Femur (tissue), 1 donor: ENCODE data around the gene DDX1.

ENCODE experiments used
- DNase-seq: peaks from one replicate; pipeline ENCODE4 v3.0.0-alpha.2; 2017

Gene DDX1

DNA sequence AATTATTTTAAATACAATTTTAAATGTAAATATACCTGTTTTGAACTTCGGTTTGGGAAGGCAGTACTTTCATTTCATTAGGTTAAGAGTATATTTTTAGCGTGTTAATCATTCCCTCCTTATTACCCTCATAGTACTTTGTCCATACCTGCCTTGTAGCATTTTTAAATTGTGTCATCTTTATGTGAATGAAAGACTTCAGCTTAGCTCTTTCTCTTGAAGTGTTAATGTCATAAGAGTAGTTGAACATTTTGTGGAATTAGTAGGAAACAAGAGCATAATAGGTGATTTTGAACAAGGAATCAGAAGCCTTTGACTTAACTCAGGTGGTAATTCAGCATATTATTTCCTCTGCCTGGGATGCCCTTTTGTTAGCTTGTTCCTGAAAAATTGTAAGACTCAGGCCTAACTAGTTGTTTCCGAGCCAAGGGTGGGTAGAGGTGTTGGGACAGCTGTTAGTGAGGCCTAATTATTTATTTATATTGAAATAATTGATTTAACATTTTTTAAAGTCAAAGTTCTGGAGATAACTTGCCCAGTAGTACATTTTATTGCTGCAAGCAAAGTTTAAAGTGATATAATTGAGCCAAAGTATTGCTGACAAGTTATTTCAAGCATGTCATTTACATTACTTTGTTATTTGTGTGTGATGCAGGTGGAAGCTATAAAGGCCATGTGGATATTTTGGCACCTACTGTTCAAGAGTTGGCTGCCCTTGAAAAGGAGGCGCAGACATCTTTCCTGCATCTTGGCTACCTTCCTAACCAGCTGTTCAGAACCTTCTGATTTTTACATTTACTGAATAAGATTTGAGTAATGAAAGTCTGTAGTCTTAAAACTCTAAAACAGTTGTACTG lies 38.7 kb downstream of the DDX1 start:
- DNase-seq, result peak; percentile 61

DNA sequence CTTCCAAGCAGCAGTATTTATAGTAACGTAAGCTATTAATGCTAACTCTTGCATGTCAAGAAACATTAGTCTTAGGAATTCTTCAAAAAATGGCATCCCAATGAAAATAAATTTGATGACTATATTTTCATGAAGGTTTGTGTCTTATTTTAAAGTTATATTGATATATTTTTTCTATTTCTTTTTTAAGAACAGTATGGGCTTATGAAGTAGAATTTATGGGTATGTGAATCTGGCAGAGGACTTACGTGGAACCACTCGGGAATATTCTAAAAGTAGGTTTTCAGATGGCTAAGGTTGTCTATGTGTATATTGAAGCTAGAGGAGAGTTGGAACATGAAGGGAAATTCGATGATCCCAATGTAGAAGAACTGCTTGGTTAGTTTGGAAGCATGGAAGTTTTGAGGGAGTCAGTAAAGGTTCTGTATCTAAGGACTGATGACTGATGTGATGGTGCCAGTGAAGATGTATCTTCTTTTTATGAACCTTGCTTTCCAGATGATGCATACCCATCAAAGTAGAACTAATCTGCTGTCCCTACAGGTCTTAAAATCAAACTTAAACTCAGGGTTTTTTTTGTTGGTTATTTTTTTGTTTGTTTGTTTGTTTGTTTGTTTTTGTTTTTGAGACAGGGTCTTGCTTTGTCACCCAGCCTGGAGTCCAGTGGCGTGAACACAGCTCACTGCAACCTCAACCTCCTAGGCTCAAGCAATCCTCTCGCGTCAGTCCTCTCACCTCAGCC lies 39.5 kb downstream of the DDX1 start:
- DNase-seq, result no peak

DNA sequence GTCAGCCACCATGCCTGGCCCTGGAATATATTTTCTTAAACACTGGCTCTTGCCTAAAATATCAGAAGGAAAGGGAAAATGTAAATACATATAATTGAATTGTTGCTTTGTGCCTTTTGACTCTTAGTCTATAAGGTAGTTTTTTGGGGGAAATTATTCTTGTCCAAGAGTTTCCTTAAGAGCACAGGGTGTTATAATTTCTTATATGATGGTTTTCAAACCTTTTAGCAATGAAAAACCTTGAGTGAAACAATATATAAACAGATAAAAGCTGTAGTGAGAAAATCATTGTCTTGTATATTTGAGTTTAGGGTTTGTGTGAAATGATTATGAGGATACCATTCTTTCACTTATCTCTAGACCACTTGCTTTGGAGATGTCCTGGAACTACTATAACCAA lies 40.2 kb downstream of the DDX1 start:
- DNase-seq, result no peak

DNA sequence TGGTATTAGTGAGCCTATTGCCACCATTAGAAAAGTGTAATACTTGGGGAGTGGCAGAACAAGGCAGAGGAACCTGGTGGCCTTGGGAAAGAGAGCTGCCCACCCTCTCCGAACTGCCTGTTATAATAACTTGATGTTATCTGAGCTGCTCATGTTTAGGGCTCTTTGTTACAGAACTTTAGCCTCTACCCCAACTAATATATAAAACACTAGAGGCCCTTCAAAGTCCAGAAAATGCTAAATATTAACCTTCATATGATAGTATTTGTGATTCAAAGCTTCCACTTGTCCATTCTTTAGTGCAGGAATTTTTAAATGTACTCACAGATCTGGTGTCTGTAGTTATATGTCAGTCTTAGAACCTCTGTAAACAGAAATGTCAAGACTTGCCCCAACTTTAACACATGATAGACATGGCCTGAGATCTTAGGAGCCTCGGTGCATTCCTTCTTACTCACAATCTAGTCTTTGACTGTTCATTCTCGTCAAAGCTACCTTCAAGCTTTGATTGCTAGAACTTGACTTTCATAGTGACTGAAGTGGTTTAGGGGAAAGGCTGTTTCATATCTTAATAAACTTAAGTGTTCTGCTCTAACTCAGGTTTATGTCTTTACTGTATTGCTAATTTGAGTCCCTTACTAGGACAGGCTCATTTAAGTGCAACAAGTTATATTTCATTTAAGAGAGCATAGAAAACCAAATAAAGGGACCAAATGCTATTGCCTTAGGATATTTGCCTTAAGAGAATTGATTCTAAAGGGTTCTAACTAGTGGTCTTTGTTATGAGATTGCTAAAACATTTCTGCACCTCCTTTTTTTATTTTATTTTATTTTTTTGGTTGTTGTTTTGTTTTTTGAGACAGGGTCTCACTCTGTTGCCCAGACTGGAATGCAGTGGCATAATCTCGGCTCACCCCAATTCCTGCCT lies 41.6 kb downstream of the DDX1 start:
- no peak for DNase-seq

DNA sequence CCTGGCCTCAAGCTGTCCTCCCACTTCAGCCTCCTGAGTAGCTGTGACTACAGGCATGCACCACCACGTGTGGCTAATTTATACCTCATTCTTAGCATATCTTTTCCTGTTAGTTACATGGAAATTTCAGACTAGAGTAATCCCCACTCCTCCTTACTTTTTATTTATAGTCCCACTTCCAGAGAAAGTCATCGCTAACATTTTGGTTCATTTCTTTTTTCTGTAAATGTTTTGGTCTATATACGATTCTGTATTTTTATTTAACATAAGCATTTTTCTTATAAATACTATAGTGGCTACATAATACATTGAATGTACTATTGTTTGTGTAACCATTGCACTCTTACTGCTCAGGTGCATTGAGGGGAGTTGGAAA lies 42.3 kb downstream of the DDX1 start:
- no peak for DNase-seq

DNA sequence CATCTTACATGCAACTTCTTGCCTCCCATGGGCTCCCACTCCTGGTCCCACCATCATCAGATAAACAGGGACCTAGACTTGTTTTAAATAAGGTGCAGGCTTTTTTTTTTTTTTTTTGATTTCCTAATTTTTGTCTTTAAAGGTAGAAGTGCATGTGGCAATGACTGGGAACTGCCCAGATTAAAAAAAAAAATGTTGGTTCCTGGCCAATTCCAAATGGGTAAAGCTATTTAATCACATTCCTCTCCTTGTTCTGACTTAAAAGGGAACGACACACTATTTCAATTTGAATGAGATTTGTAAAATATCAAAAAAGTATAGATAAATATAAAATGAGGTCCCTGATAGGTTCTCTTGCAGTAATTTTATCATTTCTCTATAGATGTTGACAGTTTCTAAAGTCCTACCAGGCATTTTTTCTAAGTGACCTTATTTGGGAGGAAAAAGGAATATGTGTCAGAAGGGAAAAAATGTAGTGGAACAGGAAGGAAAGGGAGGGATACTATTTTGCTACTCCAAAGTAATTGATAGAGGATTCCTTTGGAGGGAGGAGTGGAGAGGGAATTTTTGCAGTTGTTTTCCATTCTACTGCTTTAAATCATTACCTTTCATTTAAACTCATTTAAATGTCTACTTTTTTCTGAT lies 43.3 kb downstream of the DDX1 start:
- DNase-seq, result no peak

DNA sequence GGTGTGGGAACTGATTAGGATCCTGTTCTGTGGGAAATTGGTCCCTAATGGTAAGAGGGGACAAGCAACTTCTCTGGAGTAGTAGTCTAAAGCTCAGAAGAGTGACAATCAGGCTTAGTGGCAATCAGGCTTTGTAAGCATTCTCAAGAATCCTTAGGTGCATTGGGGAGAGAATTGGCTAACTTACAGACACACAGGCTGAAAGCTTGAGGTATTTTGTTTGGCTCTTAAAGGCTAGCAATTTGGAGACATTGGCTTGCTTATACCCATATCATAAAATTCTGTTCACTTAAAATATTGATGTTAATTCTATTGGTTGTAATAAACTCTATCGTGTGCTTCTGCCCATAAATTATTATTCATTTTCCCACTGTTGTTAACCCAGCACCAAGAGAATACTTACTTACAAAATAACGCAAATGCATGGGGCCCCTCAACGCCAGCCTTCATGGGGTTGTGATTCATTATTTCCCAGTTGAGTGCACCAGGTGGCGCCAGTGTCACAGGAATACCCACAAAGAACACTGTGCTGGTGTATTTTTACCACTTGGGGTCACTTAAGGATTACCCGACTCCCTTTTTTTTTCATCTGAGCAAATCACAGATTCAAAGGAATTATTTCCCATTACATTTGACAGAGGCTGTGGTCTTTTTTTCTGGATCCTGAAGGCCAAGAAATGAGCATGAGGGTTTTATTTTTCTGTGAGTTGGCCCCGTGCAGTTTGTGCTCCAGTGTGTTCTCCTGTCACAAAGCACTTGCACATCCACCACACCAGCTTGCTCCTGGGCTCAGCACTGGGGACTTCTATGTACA lies 45.5 kb downstream of the DDX1 start:
- DNase-seq, result peak; percentile 79

DNA sequence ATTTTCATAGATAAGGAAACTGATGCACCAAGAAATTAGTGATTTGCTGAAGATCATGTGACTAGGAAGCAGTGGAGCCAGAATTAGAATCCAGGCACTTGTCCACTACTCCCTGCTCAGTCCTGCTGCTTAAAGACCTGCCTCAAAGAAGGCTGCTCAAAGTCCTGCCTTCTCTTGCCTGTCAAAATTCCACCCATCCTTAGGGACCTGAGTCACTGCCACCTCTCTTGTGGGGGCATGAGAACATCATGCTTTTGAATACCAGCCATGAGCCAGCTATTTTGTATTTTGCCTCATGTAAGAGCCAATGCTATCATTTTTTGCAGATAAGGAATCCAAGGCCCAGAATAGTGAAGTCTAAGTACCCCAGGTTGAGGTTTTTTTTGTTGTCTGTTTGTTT lies 47.1 kb downstream of the DDX1 start:
- no peak for DNase-seq

DNA sequence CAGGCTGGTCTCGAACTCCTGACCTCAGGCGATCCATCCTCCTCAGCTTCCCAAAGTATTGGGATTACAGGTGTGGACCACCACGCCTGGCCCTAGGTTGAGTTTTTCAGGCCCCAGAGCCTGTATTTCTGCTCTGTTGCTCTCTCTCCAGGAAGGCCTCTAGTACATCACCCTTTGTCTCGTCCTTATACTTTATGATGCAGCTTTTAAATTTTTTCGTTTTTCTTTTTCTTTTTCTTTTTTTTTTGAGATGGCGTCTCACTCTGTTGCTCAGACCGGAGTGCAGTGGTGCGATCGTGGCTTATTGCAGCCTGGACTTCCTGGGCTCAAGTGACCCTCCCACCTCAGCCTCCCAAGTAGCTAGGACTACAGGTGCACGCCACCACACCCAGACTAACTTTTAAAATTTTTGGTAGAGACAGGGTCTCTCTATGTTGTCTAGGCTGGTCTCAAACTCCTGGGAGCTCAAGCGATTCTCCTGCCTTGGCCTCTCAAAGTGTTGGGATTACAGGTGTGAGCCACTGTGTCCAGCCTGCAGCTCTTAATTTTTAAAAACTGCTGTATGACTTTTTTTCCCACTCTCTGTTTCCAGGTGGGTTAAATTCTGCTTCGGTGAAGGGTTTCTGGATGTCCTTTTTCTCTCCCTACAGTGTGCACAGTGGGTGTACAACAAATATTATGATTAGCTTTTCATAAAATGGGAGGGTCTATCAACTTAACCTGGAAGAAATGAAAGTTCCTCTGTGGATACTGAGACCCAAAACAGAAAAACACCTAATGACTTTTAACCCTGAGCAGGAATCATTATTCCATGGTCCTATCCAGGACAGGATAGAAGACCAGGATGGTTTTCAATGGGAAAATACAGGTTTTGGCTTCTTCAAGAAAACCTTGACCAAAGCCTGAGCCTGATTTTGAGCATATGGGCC lies 47.9 kb downstream of the DDX1 start:
- DNase-seq, result no peak

DNA sequence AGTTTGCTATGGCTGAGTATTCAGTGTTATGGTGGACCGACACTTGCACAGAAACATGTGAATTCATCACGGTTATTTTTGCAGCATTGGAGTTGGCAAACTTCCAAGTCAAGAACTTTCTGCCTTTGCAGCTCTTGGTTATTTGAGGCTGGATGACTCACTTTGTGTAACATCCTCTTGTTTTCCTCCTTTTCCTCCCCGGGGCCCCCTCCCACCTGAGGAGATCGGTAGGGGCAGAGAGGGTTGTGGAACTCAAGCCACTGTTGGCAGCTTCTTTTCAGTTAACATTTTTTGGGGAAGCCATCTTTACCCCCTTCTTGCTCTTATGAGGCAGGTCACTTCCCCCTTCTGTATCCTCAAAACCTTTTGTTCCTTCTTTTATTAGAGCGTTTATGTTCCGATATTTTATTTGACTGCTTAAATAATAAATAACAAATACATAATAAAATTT lies 48.6 kb downstream of the DDX1 start:
- no peak for DNase-seq

DNA sequence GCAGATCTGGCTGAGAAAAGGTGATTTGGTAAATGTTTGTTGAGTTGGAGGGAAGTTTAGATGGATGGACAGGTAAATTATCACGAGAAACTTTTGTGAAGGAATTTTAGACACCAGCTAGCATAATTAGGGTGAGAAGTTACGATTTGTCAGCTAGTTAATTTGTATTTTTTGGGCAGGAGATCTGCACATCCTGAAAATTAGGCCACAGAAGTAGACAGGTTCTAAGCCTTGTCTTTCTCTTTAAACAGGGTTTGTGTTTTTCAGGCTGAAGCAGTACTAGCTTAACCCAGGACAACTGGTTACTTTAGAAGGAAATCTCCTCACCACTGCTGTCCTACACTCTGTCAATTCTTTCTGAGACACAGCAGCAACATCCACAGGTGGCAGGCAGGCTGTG lies 49.1 kb downstream of the DDX1 start:
- DNase-seq, result no peak

DNA sequence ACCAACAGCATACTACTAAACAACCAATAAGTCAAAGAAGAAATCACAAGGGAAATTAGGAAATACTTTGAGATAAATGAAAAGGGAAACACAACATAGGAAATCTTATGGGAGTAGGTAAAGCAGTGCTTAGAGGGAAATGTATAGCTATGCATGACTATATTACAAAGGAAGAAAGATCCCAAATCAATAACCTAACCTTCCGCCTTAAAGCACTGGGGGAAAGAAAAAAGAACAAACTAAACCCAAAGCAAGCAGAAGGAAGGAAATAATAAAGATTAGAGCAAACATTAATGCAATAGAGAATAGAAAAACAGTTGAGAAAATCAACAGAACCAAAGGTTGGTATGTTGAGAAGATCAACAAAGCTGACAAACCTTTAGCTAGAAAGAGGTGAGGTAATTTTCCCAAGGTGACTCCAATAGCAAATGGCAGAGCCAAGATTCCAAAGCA lies 49.9 kb downstream of the DDX1 start:
- no peak for DNase-seq

DNA sequence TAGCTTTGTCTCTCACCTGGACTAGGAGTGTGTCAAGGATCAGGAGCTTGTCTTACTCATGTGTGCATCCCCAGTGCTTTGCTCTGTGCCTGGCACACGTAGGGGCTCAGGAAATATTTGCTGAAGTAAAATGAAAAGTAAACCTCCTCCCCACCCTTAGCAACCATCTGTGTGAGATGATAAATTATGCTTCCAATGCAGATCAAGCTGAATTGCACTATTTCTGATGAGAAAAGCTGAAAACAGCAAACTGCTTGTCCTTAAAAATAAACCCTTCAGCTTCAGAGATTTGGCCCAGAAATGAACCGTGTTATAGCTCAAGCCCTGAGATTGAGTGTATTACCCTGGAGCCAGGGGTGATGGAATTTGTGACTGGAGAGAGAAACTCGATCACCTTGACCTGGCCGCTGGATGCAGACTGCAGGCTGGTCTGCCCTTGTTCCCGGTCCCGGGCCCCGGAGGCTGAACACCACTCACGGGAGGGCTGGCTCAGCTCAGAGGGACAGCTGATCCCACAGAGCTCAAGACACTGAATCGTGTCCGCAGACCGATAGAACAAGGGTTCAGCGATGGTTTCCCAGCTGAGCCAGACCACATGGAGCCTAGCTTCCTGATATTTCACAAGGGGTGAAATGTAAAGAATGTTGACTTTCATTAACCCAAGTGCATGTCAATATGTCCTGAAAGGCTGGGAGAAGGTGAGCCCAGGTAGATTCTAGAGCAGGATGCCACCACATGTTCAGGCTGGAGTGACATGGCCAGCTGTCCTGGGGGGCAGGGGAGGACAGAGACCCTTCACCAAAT lies 50.5 kb downstream of the DDX1 start:
- no peak for DNase-seq

DNA sequence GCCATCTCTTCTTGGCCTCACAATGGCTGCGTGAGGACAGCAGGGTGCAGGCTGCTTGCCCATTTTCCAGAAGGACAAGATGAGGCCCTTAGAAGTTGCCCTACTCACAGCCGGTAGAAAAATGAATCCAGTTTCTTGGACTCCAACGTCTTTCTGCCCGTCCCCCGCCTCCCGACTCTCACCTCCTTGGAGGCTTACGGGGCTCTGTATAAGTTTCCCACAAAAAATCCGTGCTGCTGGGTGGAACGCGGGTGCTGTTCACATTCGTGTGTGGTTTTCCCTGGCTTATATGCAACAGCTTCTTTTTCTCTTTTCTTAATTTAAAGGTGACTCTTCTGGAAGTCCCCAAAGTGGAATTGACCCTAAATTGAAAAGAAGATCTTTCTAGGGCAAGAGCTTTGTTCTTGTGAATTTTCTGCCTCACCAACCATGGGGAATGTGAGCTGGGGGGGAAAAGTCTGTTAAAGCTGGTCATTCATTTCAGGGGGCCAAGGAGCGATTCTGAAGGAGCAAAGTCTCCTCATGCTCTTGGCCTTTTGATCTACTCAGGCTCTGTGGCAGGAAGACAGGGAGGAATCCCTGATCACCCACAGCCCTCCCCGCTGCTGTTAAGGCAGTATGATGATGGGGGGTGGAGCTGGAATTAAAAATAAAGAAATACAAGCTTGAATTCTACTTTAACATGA lies 51.3 kb downstream of the DDX1 start:
- no peak for DNase-seq

DNA sequence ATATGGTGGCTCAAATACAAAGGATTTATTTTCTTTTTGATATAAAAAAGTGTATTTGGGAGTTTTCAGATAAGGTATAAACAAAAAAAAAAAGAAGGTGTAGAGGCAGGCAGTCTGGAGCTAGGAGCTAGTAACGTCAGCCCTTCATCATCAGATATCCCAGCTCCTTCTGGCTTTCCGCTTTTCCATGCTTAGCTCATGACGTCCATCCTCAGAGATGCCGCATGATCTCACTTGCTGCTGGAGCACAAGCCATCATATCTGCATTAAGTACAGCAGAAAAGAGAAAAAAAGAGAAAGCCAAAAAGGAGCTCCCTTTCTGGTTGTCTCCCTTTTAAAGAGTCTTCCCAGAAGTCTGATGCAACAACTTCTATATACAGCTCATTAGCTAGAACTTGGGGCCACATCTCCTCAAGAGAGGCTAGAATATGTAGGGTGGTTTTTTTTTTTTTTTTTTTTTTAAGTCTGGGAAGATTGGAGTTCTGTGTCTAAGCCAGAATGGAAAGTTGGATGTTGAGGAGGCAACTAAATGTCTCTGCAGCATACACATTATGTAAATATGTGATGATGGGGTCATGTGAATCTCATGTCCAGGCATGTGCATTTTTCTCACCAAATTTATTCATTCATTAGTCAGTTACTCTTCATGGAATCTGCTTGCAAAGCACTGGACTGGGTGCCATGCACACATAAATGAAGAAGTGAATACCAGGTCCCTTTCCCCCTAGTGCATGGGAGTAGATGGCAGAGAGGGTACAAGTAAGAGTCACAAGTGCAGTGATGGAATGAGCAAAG lies 52.3 kb downstream of the DDX1 start:
- no peak for DNase-seq

DNA sequence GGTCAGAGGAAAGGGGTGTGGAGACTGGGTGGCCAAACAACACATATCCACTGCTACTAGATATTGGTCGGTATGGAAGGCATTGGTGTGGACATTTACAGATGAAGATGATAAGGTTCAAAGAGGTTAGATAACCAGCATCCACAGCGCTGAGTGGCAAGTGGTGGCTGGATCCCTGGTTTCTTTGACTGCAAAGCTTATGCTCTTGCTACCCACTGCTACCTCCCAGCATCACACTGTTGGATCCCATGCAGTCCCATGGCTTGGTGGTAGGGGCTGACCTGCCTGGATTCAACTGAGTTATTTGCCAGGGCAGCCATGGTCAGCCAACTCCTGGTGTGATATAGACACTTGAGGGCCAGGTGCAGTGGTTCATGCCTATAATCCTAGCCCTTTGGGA lies 53.6 kb downstream of the DDX1 start:
- no peak for DNase-seq

DNA sequence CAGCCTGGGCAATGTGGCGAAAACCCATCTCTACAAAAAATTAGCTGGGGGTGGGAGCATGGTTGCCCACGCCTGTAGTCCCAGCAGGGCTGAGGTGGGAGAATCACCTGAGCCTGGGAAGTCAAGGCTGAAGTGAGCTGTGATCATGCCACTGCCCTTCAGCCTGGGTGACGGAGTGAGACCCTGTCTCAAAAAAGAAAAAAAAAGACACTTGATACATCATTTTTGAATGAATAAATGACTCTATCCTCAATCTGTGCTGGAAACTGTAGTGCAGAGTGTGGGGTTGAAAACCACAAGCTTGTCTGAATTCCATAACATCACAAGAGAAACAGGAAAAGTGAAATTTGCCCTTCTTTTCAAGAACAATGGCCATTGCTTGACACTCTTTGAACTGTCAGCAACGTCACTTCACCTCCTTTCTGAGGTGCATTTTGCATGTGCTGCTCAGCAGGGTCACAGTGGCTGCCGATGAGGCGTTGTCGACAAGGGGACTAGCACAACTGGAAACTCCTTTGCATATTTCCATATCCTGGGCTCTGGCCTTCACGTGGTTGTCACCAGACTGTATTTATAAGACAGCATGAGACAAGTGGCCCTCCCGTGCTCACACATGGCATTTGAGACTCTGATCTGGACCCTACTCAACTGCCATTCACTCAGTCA lies 54.2 kb downstream of the DDX1 start:
- DNase-seq, result no peak

DNA sequence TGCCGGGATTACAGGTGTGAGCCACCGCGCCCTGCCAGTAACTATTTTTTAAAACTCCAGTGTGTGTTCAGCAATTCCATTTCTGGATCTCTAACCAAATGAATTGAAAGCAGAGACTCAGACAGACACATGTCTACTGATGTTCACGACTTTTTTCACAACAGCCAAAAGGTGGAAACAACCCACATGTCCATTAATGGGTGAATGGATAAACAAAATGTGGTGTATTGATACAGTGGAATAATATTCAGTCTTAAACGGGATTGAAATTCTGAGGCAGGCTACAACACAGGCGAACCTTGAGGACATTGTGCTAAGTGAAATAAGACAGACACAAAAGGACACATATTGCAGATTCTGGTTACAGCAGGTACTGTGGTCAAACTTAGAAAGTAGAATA lies 55.0 kb downstream of the DDX1 start:
- no peak for DNase-seq
